HepG2 (cell line): ENCODE measurements around the gene CCM2L. TPM values are rescaled to one million over a fixed set of nuclear protein-coding genes. Genes with fewer than 3 reads are reported as not detected.

Experiments
- AHDC1 ChIP-seq: sonication (generic); formaldehyde crosslinking; IDR thresholded peaks from 2 replicates; pipeline ENCODE4 v1.5.1; 2020; ENCODE audit warnings: mild to moderate bottlenecking, missing genetic modification reagents, borderline replicate concordance
- CERS6 ChIP-seq: sonication (generic); formaldehyde crosslinking; IDR thresholded peaks from 2 replicates; pipeline ENCODE4 v1.5.0; 2020; ENCODE audit warnings: missing genetic modification reagents
- HOXD1 ChIP-seq: sonication (generic); formaldehyde crosslinking; IDR thresholded peaks from 2 replicates; pipeline ENCODE4 v1.5.0; 2020; ENCODE audit warnings: missing genetic modification reagents
- IKZF1 ChIP-seq: fragments of 450-650 bp; IDR thresholded peaks from 2 replicates; pipeline ENCODE4 v1.7.1; 2016
- JUN ChIP-seq: sonication (generic); formaldehyde crosslinking; IDR thresholded peaks from 2 replicates; pipeline ENCODE4 v1.4.0; 2020; ENCODE audit warnings: mild to moderate bottlenecking, missing genetic modification reagents
- MLLT10 ChIP-seq: sonication (generic); formaldehyde crosslinking; IDR thresholded peaks from 2 replicates; pipeline ENCODE4 v1.4.0; 2020; ENCODE audit warnings: missing genetic modification reagents
- PAX8 ChIP-seq: sonication (generic); formaldehyde crosslinking; IDR thresholded peaks from 2 replicates; pipeline ENCODE4 v1.8.0; 2022; ENCODE audit warnings: mild to moderate bottlenecking, missing genetic modification reagents, borderline replicate concordance
- PBX3 ChIP-seq: sonication (generic); formaldehyde crosslinking; IDR thresholded peaks from 2 replicates; pipeline ENCODE4 v1.8.1; 2023; ENCODE audit warnings: missing genetic modification reagents, inconsistent platforms, borderline replicate concordance
- PRMT3 ChIP-seq: sonication (generic); formaldehyde crosslinking; IDR thresholded peaks from 2 replicates; pipeline ENCODE4 v1.8.1; 2022; ENCODE audit warnings: low read depth, mild to moderate bottlenecking, moderate library complexity, missing genetic modification reagents, borderline replicate concordance
- SCMH1 ChIP-seq: sonication (generic); formaldehyde crosslinking; IDR thresholded peaks from 2 replicates; pipeline ENCODE4 v1.9.0; 2021; ENCODE audit warnings: missing genetic modification reagents, mild to moderate bottlenecking, borderline replicate concordance
- SNRNP70 ChIP-seq: fragments of 200-400 bp; formaldehyde crosslinking; IDR thresholded peaks from 2 replicates; pipeline ENCODE4 v1.6.1; 2017; ENCODE audit warnings: mild to moderate bottlenecking, low read depth, low read length, moderate library complexity
- ZNF121 ChIP-seq: sonication (generic); formaldehyde crosslinking; IDR thresholded peaks from 2 replicates; pipeline ENCODE4 v1.5.0; 2020; ENCODE audit warnings: mild to moderate bottlenecking, missing genetic modification reagents
- ZNF180 ChIP-seq: sonication (generic); formaldehyde crosslinking; IDR thresholded peaks from 2 replicates; pipeline ENCODE4 v1.4.0; 2020; ENCODE audit warnings: low read depth, missing genetic modification reagents, borderline replicate concordance
- ZNF264 ChIP-seq: sonication (generic); formaldehyde crosslinking; IDR thresholded peaks from 2 replicates; pipeline ENCODE4 v1.4.0; 2020; ENCODE audit warnings: missing genetic modification reagents
- ZNF275 ChIP-seq: sonication (generic); formaldehyde crosslinking; IDR thresholded peaks from 2 replicates; pipeline ENCODE4 v1.8.0; 2022; ENCODE audit warnings: missing genetic modification reagents, mild to moderate bottlenecking, inconsistent platforms, borderline replicate concordance
- ZNF331 ChIP-seq: sonication (generic); formaldehyde crosslinking; IDR thresholded peaks from 2 replicates; pipeline ENCODE4 v1.4.0; 2020; ENCODE audit warnings: missing genetic modification reagents
- ZNF343 ChIP-seq: sonication (generic); formaldehyde crosslinking; IDR thresholded peaks from 2 replicates; pipeline ENCODE4 v1.4.0; 2020; ENCODE audit warnings: mild to moderate bottlenecking, missing genetic modification reagents
- ZNF547 ChIP-seq: sonication (generic); formaldehyde crosslinking; IDR thresholded peaks from 2 replicates; pipeline ENCODE4 v1.5.1; 2020; ENCODE audit warnings: mild to moderate bottlenecking, missing genetic modification reagents
- ZNF552 ChIP-seq: sonication (generic); formaldehyde crosslinking; IDR thresholded peaks from 2 replicates; pipeline ENCODE4 v1.9.0; 2022; ENCODE audit warnings: missing genetic modification reagents, mild to moderate bottlenecking, borderline replicate concordance
- ZNF567 ChIP-seq: sonication (generic); formaldehyde crosslinking; IDR thresholded peaks from 2 replicates; pipeline ENCODE4 v1.8.1; 2023; ENCODE audit warnings: mild to moderate bottlenecking, missing genetic modification reagents, borderline replicate concordance
- ZNF709 ChIP-seq: sonication (generic); formaldehyde crosslinking; IDR thresholded peaks from 2 replicates; pipeline ENCODE4 v1.5.0; 2020; ENCODE audit warnings: mild to moderate bottlenecking, missing genetic modification reagents
- ZNF747 ChIP-seq: sonication (generic); formaldehyde crosslinking; IDR thresholded peaks from 2 replicates; pipeline ENCODE4 v1.8.1; 2023; ENCODE audit warnings: missing genetic modification reagents, mild to moderate bottlenecking, borderline replicate concordance
- ZSCAN29 ChIP-seq: sonication (generic); formaldehyde crosslinking; conservative IDR thresholded peaks from 2 replicates; pipeline ENCODE4 v1.4.0; 2020; ENCODE audit warnings: mild to moderate bottlenecking, missing genetic modification reagents
- polyA plus RNA-seq, 8 experiments: library from polyadenylated mRNA; depleted of rRNA in 3 of 8; stranded (reverse) in 7 of 8; unstranded in 1 of 8; fragments of >200 nt; fragmentation: Illumina TruSeq in 4 of 8; extraction: Trizol in 4 of 8; gene quantifications; 2 replicates each; pipeline versions ENCODE4 v1.2.1 to v1.2.3, GENCODE V29; 2011 to 2016; ENCODE audit warnings: low read depth in 4 of 8, missing spikeins in 1 of 8, mixed read lengths in 1 of 8; ENCODE audit not compliant: insufficient read depth in 1 of 8
- total RNA-seq, 5 experiments: library from RNA; depleted of rRNA; stranded (reverse); fragments of >200 nt; fragmentation: Illumina TruSeq; extraction: Trizol; gene quantifications; 2 replicates each; pipeline ENCODE4 v1.2.3, GENCODE V29; 2016; ENCODE audit warnings: low read depth in 1 of 5

Gene CCM2L
- total and polyA plus RNA-seq, 2 of the 13 experiments (the other 11 are each of a cell fraction or from before 2014, with no cell fraction given), result 0.15 TPM; not detected in 1

GRCh38 chr20:32079655-32080109, 69.4 kb downstream of the CCM2L start (continued):
- TF ChIP-seq CERS6 (0 out of 2 replicates have a peak, but pooled peaks have one; percentile 35), ZNF264 (CRISPR knock-in tag) (peak; percentile 39; the same call in 1 of the 2 replicates), ZNF552 (no peak), ZNF180 (no peak), IKZF1 (no peak), ZNF547 (CRISPR knock-in tag) (peak; percentile 57; the same call in 1 of the 2 replicates), JUN (CRISPR knock-in tag) (no peak), ZNF275 (CRISPR knock-in tag) (0 out of 2 replicates have a peak, but pooled peaks have one; percentile 19), ZNF567 (CRISPR knock-in tag) (no peak), ZNF121 (CRISPR knock-in tag) (peak; percentile 100), AHDC1 (no peak), PAX8 (CRISPR knock-in tag) (no peak), ZSCAN29 (CRISPR knock-in tag) (no peak), ZNF709 (CRISPR knock-in tag) (no peak), ZNF331 (no peak; the same call in 1 of the 2 replicates), MLLT10 (CRISPR knock-in tag) (no peak), PBX3 (CRISPR knock-in tag) (no peak), SCMH1 (no peak), SNRNP70 (no peak), ZNF747 (CRISPR knock-in tag) (no peak), HOXD1 (no peak), ZNF343 (CRISPR knock-in tag) (no peak), PRMT3 (CRISPR knock-in tag) (no peak)
